WTC11 (cell line): Measurements from ENCODE around the gene METTL1. TPM values are rescaled to one million over a fixed set of nuclear protein-coding genes. Genes with fewer than 3 reads are reported as not detected.

Experiments used
- ATF3 ChIP-seq: sonication (generic); formaldehyde crosslinking; conservative IDR thresholded peaks from 2 replicates; pipeline ENCODE4 v1.8.1; 2022; ENCODE audit warnings: mild to moderate bottlenecking, missing genetic modification reagents
- E2F4 ChIP-seq: sonication (generic); formaldehyde crosslinking; IDR thresholded peaks from 2 replicates; pipeline ENCODE4 v1.8.1; 2022; ENCODE audit warnings: low read depth, mild to moderate bottlenecking, moderate library complexity, missing genetic modification reagents, borderline replicate concordance
- ETV6 ChIP-seq: sonication (generic); formaldehyde crosslinking; IDR thresholded peaks from 2 replicates; pipeline ENCODE4 v1.8.1; 2022; ENCODE audit warnings: mild to moderate bottlenecking, missing genetic modification reagents
- FOXK1 ChIP-seq: sonication (generic); formaldehyde crosslinking; IDR thresholded peaks from 2 replicates; pipeline ENCODE4 v1.8.0; 2022; ENCODE audit warnings: mild to moderate bottlenecking, moderate library complexity, missing genetic modification reagents
- FOXP4 ChIP-seq: sonication (generic); formaldehyde crosslinking; IDR thresholded peaks from 2 replicates; pipeline ENCODE4 v1.8.0; 2022; ENCODE audit warnings: mild to moderate bottlenecking, missing genetic modification reagents
- GRHL2 ChIP-seq: fragments of 250-450 bp; sonication (Bioruptor Pico); IDR thresholded peaks from 2 replicates; pipeline ENCODE4 v1.8.0; 2022; ENCODE audit warnings: mild to moderate bottlenecking, moderate library complexity; ENCODE audit not compliant: insufficient replicate concordance, severe bottlenecking
- JUN ChIP-seq: sonication (generic); formaldehyde crosslinking; IDR thresholded peaks from 2 replicates; pipeline ENCODE4 v1.8.0; 2023; ENCODE audit warnings: mild to moderate bottlenecking, missing genetic modification reagents
- MYBL2 ChIP-seq: sonication (generic); formaldehyde crosslinking; IDR thresholded peaks from 2 replicates; pipeline ENCODE4 v1.8.1; 2023; ENCODE audit warnings: mild to moderate bottlenecking, moderate library complexity, missing genetic modification reagents
- NR2C2 ChIP-seq: sonication (generic); formaldehyde crosslinking; IDR thresholded peaks from 2 replicates; pipeline ENCODE4 v1.8.0; 2022; ENCODE audit warnings: mild to moderate bottlenecking, missing genetic modification reagents
- NR3C1 ChIP-seq: sonication (generic); formaldehyde crosslinking; conservative IDR thresholded peaks from 2 replicates; pipeline ENCODE4 v1.8.1; 2023; ENCODE audit warnings: low read depth, mild to moderate bottlenecking, missing genetic modification reagents
- PRDM15 ChIP-seq: sonication (generic); formaldehyde crosslinking; IDR thresholded peaks from 2 replicates; pipeline ENCODE4 v1.8.0; 2022; ENCODE audit warnings: missing genetic modification reagents
- RORB ChIP-seq: fragments of 250-450 bp; sonication (Bioruptor Pico); IDR thresholded peaks from 2 replicates; pipeline ENCODE4 v1.9.0; 2021; ENCODE audit warnings: mild to moderate bottlenecking
- TP53 ChIP-seq: sonication (generic); formaldehyde crosslinking; IDR thresholded peaks from 2 replicates; pipeline ENCODE4 v1.8.1; 2023; ENCODE audit warnings: mild to moderate bottlenecking, missing genetic modification reagents
- USF1 ChIP-seq: sonication (generic); formaldehyde crosslinking; IDR thresholded peaks from 2 replicates; pipeline ENCODE4 v1.8.0; 2022; ENCODE audit warnings: mild to moderate bottlenecking, missing genetic modification reagents
- ZBTB43 ChIP-seq: sonication (generic); formaldehyde crosslinking; IDR thresholded peaks from 2 replicates; pipeline ENCODE4 v1.8.1; 2023; ENCODE audit warnings: mild to moderate bottlenecking, missing genetic modification reagents
- ZMAT4 ChIP-seq: fragments of 250-450 bp; sonication (Bioruptor Pico); IDR thresholded peaks from 2 replicates; pipeline ENCODE4 v1.9.0; 2021; ENCODE audit warnings: mild to moderate bottlenecking
- ZNF219 ChIP-seq: sonication (generic); formaldehyde crosslinking; IDR thresholded peaks from 2 replicates; pipeline ENCODE4 v1.8.0; 2023; ENCODE audit warnings: missing genetic modification reagents, mild to moderate bottlenecking, borderline replicate concordance
- ZNF281 ChIP-seq: sonication (generic); formaldehyde crosslinking; IDR thresholded peaks from 2 replicates; pipeline ENCODE4 v1.8.0; 2023; ENCODE audit warnings: mild to moderate bottlenecking, missing genetic modification reagents
- ZNF425 ChIP-seq: fragments of 250-450 bp; sonication (Bioruptor Pico); conservative IDR thresholded peaks from 2 replicates; pipeline ENCODE4 v1.9.0; 2021; ENCODE audit warnings: mild to moderate bottlenecking
- ZNF512 ChIP-seq: sonication (generic); formaldehyde crosslinking; IDR thresholded peaks from 2 replicates; pipeline ENCODE4 v1.8.1; 2022; ENCODE audit warnings: missing genetic modification reagents, borderline replicate concordance
- total RNA-seq: library from RNA; stranded (reverse); gene quantifications from 3 replicates; pipeline ENCODE4 v1.2.3, GENCODE V29; 2021

Gene METTL1
- total RNA-seq, 1 experiment from 2014 or later: 25.5 TPM

GRCh38 chr12:57751788-57752667, 19.9 kb downstream of the METTL1 start, which contains the start of gene CDK4 (continued):
- TF ChIP-seq ZBTB43 (CRISPR knock-in tag): peak; percentile 90
- TF ChIP-seq FOXK1 (CRISPR knock-in tag): peak; percentile 98
- no peak for TF ChIP-seq ATF3 (CRISPR knock-in tag)
- 0 out of 2 replicates have a peak, but pooled peaks have one; percentile 36 for TF ChIP-seq ZNF219
- peak; percentile 100 for TF ChIP-seq USF1 (CRISPR knock-in tag)
- TF ChIP-seq MYBL2 (CRISPR knock-in tag): peak; percentile 66; the same call in 1 of the 2 replicates
- TF ChIP-seq E2F4 (CRISPR knock-in tag): no peak; the same call in 1 of the 2 replicates
- no peak for TF ChIP-seq ZNF512 (CRISPR knock-in tag)
- no peak for TF ChIP-seq PRDM15 (CRISPR knock-in tag)
- TF ChIP-seq FOXP4: peak; percentile 81
- no peak; the same call in 1 of the 2 replicates for TF ChIP-seq ZNF281
- no peak for TF ChIP-seq RORB (CRISPR knock-in tag)
- TF ChIP-seq ZNF425: no peak
- peak; percentile 42; the same call in 1 of the 2 replicates for TF ChIP-seq TP53 (CRISPR knock-in tag)
- peak; percentile 93; the same call in 1 of the 2 replicates for TF ChIP-seq ETV6 (CRISPR knock-in tag)
- TF ChIP-seq ZMAT4 (CRISPR knock-in tag): no peak; the same call in 1 of the 2 replicates
- no peak for TF ChIP-seq NR3C1 (CRISPR knock-in tag)
- peak; percentile 68; the same call in 1 of the 2 replicates for TF ChIP-seq JUN
- no peak for TF ChIP-seq GRHL2 (CRISPR knock-in tag)
- no peak for TF ChIP-seq NR2C2
